A549 (cell line): ENCODE data around the gene NLK.
"Not testable (repeated sequence)": the region's sequence is repeated elsewhere in the genome, so short reads cannot be mapped to it uniquely, and the experiment has no call there.

ENCODE experiments used
- CTCF ChIP-seq: fragments of >200 bp; sonication (Bioruptor Twin); formaldehyde crosslinking; IDR thresholded peaks from 3 replicates; pipeline ENCODE4 v1.5.1; 2016
- HMGXB4 ChIP-seq: fragments of 250-450 bp; sonication (Bioruptor Pico); IDR thresholded peaks from 2 replicates; pipeline ENCODE4 v1.5.0; 2021; ENCODE audit warnings: mild to moderate bottlenecking, moderate library complexity, borderline replicate concordance
- HOXB13 ChIP-seq: fragments of 250-450 bp; sonication (Bioruptor Pico); IDR thresholded peaks from 2 replicates; pipeline ENCODE4 v1.5.0; 2020; ENCODE audit warnings: low read depth, mild to moderate bottlenecking, moderate library complexity
- JUN ChIP-seq, 2 experiments: fragments of >200 bp; sonication (Bioruptor Twin); formaldehyde crosslinking; IDR thresholded peaks; 2 replicates in 1 of 2; 3 replicates in 1 of 2; pipeline ENCODE4 v1.6.1; 2016 to 2017
- RCOR1 ChIP-seq: fragments of 150-350 bp; IDR thresholded peaks from 2 replicates; pipeline ENCODE4 v1.6.1; 2014; ENCODE audit warnings: antibody characterized with exemption, low read length, low read depth

GRCh38 chr17:28231624-28232023 lies 189.1 kb downstream of the NLK start:
- TF ChIP-seq CTCF; RCOR1; HMGXB4 (CRISPR knock-in tag); HOXB13 (CRISPR knock-in tag); JUN (IDR thresholded peaks at IDR 0.05): not testable (repeated sequence)
